Fibroblast of the aortic adventitia (primary cell): ENCODE results near the gene PNPLA3. TPM values are rescaled to one million over a fixed set of nuclear protein-coding genes. Genes with fewer than 3 reads are reported as not detected.

Source experiments
- DNase-seq: peaks from one replicate; pipeline ENCODE4 v3.0.0-alpha.2; 2010; ENCODE audit warnings: low read depth
- H3K4me3 ChIP-seq: 2 replicates; pipeline ENCODE4 v1.5.1; 2011; ENCODE audit warnings: low read depth, mild to moderate bottlenecking, control low read depth, low read length, moderate library complexity
- CTCF ChIP-seq: IDR thresholded peaks from 2 replicates; pipeline ENCODE4 v1.5.1; 2011; ENCODE audit warnings: mild to moderate bottlenecking, low read length, control low read depth, inconsistent platforms; ENCODE audit not compliant: insufficient read depth
- total RNA-seq: library from RNA; depleted of rRNA; stranded (reverse); fragments of >200 nt; gene quantifications from 2 replicates; pipeline ENCODE4 v1.2.3, GENCODE V29; 2012; ENCODE audit warnings: low replicate concordance

Gene PNPLA3
- total RNA-seq, 1 donor: 2.9 TPM

DNA sequence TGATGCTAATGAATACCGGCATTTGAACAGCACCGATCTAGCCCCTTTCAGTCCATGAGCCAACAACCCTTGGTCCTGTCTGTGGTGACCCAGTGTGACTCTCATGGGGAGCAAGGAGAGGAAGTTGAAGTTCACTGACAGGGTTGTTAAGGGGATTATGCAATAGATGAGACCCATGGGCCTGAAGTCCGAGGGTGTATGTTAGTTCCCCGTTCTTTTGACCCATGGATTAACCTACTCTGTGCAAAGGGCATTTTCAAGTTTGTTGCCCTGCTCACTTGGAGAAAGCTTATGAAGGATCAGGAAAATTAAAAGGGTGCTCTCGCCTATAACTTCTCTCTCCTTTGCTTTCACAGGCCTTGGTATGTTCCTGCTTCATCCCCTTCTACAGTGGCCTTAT is 4.9 kb downstream of the PNPLA3 start:
- DNase-seq: no peak

DNA sequence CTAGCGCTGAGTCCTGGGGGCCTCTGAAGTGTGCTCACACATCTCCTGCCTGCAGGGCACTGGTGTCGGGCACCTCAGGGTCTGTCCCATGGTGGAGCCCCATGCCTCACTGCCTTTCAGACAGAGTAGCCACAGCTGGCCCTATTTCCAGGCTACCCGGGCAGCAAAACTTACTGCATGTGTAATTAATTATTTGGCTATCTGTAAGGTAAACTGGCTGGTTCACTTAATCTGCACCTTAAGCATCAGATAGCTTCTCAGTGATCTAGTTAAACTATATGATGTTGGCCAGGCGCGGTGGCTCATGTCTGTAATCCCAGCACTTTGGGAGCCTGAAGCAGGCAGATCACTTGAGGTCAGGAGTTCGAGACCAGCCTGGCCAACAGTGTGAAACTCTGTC is 5.3 kb downstream of the PNPLA3 start:
- DNase-seq: no peak
- TF ChIP-seq CTCF: no peak
- H3K4me3 ChIP-seq: no peak overlapping the region

More for the DNA sequence above, 4.9 kb downstream of the PNPLA3 start:
- no peak overlapping the region for H3K4me3 ChIP-seq
- no peak for TF ChIP-seq CTCF

GRCh38 chr22:43931771-43932170 is 8.2 kb downstream of the PNPLA3 start:
- H3K4me3 ChIP-seq: no peak overlapping the region
- DNase-seq: no peak
- TF ChIP-seq CTCF: no peak

DNA sequence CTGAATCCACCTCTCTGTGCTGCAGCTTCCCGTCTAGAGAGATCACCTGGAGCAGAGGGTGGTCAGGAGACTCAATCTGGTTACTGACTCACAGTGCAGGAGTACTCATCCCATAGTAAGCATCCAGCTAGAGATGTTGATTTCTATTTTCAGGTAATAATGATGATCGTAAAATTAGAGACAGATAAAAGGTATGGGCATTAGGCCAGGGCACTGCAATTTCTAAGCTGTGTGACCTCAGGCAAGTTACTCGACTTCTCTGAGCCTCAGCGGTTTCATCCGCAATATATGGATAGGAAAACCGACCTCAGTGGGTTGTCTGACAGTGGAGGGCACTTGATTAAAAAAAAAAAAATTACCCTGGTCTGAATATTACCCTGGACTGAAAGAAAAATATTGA is 17.8 kb downstream of the PNPLA3 start:
- H3K4me3 ChIP-seq: no peak overlapping the region
- TF ChIP-seq CTCF: no peak
- no peak for DNase-seq

DNA sequence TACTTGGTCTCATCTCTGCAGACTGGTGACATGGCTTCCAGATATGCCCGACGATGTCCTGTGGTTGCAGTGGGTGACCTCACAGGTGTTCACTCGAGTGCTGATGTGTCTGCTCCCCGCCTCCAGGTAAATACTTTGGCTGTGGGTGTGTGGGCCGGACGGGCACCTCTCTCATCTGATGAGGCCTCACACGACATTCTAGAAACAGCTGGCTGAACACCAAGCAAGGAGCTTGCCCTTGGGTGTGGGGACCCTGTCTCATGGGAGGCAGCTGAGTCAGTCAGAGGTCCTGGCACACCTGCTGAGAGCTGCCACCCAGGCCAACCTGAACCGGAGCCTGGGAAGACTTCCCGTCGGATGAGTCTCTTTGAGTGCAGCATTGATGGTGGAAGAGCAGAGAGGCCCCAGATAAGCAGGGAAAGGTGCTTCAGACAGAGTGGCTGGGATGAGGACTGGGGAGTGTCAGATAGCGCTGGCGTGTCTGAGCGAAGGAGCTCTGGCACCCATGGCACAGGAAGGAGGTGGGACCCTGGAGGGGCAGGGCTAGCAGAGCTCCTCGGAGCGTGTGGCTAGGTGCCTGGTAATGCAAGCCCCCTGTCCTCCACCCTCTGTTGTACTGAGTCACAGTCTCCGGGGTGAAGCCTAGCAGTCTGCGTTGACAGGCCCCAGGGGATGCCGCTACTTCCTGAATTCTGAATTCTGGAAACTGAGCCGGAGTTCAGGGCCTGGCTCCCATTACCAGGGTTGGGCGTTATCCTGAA is 21.2 kb downstream of the PNPLA3 start:
- no peak overlapping the region for H3K4me3 ChIP-seq
- no peak for DNase-seq
- no peak for TF ChIP-seq CTCF

GRCh38 chr22:43945632-43946383 is 22.2 kb downstream of the PNPLA3 start:
- peak; percentile 81 for TF ChIP-seq CTCF
- DNase-seq: peak; percentile 64
- H3K4me3 ChIP-seq: no peak overlapping the region

DNA sequence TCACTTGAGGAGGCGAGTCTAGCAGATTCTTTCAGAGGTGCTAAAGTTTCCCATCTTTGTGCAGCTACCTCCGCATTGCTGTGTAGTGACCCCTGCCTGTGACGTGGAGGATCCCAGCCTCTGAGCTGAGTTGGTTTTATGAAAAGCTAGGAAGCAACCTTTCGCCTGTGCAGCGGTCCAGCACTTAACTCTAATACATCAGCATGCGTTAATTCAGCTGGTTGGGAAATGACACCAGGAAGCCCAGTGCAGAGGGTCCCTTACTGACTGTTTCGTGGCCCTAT is 22.7 kb downstream of the PNPLA3 start:
- no peak overlapping the region for H3K4me3 ChIP-seq
- no peak for DNase-seq
- TF ChIP-seq CTCF: no peak
